H4 (cell line): ENCODE measurements around the gene RHO. TPM values are rescaled to one million over a fixed set of nuclear protein-coding genes. Genes with fewer than 3 reads are reported as not detected.
"Not testable (repeated sequence)": the region's sequence is repeated elsewhere in the genome, so short reads cannot be mapped to it uniquely, and the experiment has no call there.

Experiments used
- DNase-seq: peaks from one replicate; pipeline ENCODE4 v3.0.0-alpha.2; 2015; ENCODE audit warnings: low spot score
- total RNA-seq: library from RNA; depleted of rRNA; stranded (reverse); fragments of >200 nt; shearing (Covaris generic); gene quantifications from 2 replicates; pipeline ENCODE4 v1.2.3, GENCODE V29; 2014; rRNA removed

Gene RHO
- total RNA-seq: not detected in 2 replicates

DNA sequence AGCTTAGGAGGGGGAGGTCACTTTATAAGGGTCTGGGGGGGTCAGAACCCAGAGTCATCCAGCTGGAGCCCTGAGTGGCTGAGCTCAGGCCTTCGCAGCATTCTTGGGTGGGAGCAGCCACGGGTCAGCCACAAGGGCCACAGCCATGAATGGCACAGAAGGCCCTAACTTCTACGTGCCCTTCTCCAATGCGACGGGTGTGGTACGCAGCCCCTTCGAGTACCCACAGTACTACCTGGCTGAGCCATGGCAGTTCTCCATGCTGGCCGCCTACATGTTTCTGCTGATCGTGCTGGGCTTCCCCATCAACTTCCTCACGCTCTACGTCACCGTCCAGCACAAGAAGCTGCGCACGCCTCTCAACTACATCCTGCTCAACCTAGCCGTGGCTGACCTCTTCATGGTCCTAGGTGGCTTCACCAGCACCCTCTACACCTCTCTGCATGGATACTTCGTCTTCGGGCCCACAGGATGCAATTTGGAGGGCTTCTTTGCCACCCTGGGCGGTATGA is at the start of gene RHO:
RHO (plus strand) TSS at position 51 of the 512 bp plus-strand sequence; CDS start at position 146, 95 bp downstream.
- DNase-seq: no peak

DNA sequence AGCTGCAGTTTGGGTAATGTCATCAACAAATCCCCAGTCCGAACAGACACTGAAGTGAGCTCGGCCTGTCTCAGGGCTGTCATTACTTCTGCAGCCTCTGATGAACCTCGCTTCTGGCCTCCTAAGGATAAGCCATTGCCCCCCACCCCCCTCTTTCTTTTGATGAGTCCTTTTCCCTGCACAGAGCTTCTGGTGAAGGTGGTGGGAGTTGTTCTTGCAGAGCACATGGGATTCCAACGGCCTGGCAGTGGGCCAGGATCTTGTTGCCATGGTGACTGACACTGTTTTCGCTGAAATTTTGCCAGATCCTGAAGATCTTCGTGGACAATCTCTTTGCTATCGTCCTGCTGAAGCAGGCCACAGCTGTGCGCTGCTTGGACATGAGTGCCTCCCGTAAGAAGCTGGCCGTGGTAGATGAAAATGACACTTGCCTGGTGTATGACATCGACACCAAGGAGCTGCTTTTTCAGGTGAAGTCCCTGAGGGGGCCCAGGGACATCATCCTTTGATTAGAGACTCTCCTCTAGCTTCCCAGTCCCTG is 47.1 kb upstream of the RHO start:
- DNase-seq: not testable (repeated sequence)

- no peak for DNase-seq
These were observed 46.6 kb upstream of the RHO start for GRCh38 chr3:129481766-129482332.

GRCh38 chr3:129482721-129483120 is 45.7 kb upstream of the RHO start:
- DNase-seq: no peak

DNA sequence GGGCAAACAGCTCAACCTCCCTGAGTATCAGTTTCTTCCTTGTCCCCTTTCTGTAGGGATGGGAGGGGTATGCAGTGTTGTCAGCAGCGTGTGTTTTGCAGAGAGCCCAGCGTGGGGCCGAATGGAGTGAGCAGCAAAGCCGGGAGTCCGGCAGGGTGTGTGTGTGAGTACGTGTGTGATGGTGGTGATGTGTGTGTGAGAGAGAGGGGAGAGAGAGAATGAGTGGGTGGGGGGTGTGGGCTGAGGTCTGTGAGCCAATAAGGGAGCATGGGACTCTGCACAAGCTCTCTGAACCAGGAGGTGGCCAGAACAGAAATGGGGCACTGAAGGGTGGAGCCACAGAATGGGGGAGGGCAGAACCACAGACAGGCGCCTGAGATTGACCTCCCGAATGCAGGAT is 44.6 kb upstream of the RHO start:
- DNase-seq: no peak

DNA sequence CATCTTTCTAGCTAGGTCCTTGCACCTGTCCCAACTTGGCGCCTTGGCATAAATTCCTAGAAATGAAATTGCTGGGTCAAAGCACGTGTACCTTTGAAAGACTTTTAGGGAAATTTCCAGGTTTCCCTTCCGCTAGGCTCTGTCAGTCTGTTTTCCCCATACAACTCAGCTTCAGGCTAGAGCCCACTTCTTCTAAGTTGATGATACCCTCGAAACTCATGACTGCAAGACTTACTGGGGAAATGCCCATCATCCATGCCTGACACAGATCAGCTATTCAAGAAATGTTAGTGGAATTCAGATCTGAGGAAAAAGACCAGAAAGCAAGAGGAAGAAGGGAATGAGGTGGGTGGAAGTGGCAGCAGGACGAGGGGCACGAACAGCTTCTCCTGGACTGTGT is 43.3 kb upstream of the RHO start:
- not testable (repeated sequence) for DNase-seq

- DNase-seq: peak; percentile 96
These were observed 42.4 kb upstream of the RHO start for GRCh38 chr3:129485721-129486663.

DNA sequence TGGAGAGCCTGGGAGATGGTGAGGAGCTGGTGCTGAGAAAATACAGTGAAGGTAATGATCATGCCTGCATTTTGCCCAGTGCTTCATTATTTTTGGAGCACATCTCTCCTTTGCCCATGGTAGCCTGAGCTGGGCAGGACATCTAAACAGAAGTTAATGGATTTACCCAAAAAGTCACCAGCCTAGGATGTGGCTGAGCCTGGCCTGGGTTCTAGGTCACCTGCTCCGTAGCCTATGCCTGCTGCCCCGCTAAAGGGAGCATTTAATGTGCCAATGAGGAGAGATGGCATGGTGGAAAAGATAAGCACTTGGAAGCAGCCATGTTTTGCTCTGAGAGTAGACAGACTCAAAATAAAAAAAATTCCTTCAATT is 41.8 kb upstream of the RHO start:
- DNase-seq: no peak

DNA sequence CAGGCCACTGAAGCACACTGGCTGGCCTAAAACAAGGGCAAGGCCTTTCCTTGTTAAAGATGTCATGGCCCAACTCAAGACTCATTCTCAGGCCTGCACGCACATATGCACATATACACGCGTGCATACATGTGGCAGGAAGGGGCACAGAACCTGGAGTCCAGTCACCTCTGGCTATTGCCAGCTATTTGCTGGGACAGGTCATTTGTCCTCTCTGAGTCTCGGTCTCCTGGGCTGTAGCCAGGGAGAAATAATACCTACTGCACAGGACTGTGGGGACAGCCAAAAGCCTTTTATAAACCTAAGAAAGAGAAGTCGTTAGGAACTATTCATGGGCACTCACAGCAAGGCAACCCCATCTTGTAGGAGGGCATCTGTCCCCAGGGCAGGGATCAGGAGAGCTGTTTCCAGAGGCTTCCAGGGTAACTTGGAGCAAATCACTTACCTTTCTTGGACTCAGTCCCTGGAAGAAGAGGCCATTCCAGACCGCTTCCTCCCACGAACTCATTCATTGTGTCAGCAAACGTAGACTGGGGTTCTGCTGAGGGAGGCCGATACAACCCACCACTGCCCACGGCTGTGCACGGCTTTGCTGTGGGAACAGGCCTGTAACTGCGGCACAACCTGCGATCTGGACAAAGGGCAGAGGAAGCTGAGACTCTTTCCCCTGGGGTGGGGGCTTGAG is 41.1 kb upstream of the RHO start:
- DNase-seq: no peak

GRCh38 chr3:129487868-129488335 is 40.5 kb upstream of the RHO start:
- DNase-seq: not testable (repeated sequence)

DNA sequence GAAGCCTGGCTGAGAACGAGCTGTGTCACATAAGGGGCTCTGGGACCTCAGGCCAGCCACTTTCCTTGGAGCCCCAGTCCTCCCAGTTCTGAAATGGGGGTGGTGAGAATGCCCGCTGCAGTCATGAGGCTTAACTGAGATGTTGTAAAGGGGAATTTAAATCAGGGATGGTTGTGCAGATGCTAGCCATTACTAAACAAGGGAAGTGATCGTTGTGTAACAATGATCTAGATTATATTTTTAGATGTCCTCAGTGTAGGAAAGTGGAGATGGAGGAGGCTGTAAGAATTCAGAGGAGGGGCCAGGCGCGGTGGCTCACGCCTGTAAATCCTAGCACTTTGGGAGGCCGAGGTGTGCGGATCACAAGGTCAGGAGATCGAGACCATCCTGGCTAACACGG is 39.2 kb upstream of the RHO start:
- DNase-seq: not testable (repeated sequence)

DNA sequence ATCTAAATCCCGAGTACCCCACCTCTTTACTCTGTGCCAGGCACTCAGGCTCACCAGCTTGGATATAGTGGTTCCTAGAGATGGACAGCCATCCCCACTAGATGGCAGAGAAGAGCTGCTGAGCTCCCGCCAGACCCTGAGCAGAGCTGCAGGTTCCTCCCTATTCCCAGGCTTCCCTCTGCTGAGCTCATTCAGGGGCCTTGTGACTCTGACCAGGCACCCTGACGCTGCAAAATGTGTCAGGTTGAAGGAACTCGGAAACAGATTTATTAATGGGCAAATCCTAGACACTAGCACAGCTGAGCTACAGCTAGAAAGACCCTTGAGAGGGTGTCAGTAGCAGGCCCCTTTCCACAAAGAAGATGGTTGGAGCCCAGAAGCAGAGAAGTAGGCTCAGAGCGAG is 38.2 kb upstream of the RHO start:
- DNase-seq: peak; percentile 94

- not testable (repeated sequence) for DNase-seq
These were observed 37.4 kb upstream of the RHO start for GRCh38 chr3:129491077-129491476.

DNA sequence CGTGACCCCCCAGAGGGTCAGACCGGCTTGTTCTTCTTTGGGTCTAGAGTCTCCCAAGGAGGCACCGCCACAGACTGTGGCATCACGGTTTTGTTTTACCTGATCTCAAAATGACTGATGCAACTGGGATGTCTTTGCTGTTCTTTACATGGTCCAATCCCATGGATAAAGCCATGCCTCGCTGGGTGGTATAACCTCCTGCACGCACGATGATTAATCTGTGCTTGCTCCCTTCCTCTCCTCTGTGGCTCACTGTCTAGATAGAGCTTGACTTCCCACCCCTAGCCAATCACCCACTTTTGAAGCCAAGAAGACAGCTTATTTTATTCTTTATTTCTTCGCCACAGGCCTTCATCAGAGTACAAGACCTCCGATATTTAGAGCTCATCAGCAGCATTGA is 36.6 kb upstream of the RHO start:
- no peak for DNase-seq

DNA sequence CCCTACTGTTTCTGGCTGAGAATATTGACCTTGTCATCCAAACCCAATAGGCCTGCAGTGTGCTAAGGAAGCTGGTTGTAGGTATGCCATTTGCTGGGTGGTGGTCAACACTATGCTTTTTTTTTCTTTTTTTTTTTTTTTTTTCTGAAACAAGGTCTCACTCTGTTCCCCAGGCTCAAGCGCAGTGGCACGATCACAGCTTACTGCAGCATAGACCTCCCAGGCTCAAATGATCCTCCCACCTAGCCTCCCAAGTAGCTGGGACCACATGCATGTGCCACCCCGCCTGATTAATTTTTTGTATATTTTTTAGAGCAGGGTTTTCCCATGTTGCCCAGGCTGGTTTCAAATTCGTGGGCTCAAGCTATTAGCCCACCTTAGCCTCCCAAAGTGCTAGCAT is 35.7 kb upstream of the RHO start:
- no peak for DNase-seq

DNA sequence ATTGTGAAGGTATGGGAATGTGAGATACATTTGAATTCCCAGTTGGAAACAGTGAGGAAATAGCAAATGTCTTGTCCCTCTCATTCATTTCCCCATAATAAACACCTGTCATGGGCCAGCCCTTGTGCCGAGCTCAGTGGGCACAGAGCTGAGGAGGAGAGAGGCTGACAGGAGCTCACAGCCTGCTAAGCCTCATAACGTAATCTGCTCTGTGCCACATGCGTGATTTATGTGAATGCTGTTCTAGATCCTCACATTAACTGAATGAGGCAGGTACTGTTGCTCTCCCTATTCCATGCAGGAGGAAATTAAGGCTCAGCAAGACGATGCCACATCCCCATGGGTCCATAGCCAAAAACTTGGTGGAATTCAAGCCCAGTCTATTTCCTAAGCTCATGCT is 35.2 kb upstream of the RHO start:
- DNase-seq: no peak

DNA sequence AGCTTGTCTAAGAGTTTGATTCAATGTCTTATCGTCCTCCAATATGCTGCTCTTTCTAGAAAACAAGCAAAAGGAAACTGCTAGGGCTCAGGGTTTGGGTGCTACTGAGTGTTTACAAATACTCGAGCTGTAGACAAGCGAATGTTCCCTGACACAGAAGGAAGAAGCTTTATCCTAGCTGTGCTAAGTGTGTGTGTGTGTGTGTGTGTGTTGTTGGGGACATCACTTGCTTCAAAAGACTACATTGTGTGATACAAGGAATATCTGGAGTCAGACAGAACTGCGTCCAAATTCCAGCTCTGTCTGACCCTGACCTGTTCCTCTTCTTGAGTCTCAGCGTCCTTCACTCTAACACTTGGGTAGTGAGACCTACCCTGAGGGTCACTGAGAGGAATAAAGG is 33.9 kb upstream of the RHO start:
- not testable (repeated sequence) for DNase-seq

GRCh38 chr3:129495006-129495639 is 33.3 kb upstream of the RHO start:
- peak; percentile 82 for DNase-seq

- DNase-seq: not testable (repeated sequence)
These were observed 30.6 kb upstream of the RHO start for GRCh38 chr3:129497876-129498275.

GRCh38 chr3:129498603-129499488 is 29.6 kb upstream of the RHO start:
- DNase-seq: not testable (repeated sequence)
